ENCODE results near the gene TMEM89.

Gene TMEM89

DNA sequence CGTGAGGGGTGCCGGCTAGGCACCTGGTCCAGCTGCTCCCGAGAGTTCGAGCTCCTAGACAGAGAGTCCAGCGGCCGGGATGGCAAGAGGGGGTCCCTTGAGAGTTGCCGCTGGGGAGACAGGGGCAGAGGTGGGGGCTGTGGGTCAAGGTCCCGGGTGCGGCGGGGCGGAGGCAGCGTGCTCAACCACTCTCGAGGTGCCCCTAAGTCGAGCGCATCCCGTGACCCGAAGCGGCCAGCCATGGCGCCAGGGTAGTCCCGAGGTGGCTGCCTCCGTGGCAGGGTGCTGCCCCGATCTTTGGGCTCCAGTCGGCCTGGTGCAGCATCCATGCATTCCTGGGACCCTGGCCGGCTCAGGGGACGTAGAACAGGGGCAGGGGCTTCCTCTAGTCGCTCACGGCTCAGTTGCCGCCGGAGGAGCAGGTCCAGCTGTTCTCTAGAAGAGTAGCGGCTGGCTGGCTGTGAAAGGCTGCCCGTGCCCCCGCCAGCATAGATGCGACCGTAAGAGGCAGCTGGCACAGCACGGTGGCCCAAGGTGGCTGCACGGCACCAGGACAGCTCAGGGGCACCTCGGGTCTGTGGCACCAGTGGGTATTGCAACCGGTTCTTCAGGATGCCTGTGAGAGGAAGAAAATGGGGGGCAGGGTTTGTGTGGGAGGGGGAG lies 18.5 kb upstream of the TMEM89 start:
- DNase-seq, result no peak

DNA sequence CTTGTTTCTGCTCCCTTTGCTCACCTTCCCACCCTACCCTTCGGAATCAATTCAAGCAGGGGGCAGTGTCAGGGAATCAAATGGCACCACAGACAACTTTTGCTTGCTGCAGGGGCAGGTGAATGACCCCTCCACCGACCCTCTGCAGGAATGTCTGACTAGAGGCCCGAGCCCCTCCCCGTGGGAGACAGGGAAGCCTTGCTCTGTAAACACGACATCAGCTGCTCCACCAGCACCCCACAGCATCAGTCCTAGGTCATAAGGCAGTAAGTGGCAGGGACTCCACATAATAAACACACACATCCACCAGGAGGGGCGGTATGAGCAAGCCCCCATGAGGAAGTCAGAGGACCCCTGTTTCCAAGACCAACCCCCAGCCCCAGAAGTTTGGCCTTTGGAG lies 15.7 kb upstream of the TMEM89 start:
- no peak for DNase-seq

DNA sequence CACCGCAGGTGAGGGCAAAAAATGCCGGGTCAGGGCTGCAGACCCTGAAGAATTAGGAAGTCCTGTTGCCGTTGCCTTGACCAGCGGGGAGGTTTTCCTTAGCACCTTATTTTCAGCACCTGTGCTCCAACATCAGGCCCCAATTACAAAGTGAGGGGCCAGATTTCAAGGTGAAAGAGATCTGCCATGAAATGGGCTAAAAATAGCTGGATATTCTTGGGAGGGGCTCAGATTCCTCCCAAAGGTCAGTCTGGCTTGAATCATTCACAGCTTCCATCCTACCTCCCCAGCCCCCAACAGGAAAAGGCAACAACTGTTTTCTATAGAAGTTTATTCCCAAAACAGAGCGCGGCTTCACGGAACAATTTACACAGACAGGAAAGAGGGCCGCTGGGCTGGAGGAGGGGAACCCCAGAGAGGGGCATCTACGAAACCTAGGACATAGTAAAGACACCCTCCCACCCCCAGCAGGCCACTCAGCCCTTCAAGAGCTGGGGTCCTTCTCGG lies 14.6 kb upstream of the TMEM89 start:
- DNase-seq, result no peak

DNA sequence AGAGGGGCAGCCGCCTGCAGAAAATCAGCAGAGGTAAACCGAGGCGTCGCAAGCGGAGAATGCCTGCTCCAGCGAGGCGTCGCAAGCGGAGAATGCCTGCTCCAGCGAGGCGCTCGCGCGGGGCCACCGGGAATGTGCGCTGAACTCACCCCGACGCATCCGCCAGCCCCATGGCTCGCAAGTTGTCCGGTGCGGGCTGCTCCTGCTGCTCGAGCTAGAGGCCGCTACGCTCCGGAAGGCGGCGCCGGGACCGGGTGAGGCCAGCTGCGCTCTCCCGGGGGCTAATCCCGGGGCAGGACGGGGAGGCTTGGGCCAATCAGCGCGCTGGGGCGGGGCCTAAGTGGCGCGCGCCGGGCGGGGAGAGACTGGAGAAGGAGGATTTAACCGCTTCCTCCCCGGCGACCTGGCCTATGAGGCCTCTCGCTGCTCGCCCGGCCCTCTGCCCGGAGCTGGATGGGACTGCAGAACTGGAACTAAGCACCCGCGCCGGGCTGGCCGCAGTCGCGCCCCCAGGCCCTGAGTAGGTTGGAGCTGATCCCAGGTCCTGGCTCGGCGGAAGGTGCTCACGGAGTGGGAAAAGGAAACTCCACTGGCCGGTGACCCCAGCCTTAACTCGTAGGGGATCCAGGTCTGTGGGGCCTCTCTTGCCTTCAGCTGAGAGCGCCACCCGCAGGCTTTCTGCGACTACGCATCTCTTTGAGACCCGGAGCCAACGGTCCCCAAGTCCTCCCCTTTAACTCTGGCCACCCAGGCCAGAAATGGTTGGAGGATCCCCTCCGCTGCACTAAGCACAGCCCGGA lies 13.9 kb upstream of the TMEM89 start, which contains the start of gene SLC26A6:
TSS of gene SLC26A6 (minus strand) at position 240 of the 800 bp plus-strand sequence. CDS start at position 172, 68 bp downstream.
- peak; percentile 80 for DNase-seq

DNA sequence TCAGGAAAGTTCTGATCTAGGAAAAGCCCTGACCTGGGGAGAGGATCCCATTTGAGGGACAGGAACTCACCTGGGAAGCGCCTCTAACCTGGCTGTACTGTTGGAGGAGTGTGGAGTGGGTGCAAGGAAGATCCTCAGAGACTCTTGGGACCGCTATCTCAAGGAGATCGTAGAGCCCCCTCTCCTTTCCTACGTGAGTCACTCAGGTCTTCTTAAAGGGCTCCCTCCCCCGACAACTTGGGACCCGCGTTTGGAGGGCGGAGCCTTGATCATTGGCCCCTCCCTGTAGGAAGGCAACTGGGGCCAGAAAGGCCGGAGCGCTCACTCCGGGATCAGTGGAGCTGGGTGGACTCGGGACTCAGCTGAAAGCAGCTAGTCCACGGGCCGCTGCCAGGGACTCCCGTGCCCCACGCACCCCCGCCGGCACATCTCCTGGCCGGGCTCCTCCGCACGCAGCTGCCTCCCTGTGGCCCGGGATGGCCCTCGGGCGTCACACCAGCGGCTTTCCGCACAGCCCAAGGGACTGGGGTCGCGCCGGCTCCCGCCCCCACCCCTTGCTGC lies 13.2 kb upstream of the TMEM89 start:
- no peak for DNase-seq

DNA sequence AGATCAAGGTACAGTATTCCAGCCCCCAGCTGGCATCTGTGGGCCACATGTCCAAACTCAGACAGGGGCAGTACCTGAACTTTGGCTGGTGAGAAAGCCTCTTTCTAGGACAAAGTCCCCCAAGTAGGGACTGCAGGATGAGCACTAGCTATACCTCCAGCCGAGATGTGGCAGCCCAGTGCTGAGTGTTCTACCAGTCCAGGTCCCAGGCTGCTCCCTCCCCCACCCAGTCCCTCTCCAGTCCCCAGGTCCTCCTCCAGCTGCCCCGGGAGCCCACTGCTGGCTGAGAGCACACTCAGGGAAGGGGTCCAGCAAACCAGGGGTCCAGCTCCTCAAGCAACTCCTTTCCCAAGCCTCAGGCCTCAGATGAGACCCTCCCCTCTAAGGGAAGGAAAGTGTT lies 12.2 kb upstream of the TMEM89 start:
- no peak for DNase-seq

DNA sequence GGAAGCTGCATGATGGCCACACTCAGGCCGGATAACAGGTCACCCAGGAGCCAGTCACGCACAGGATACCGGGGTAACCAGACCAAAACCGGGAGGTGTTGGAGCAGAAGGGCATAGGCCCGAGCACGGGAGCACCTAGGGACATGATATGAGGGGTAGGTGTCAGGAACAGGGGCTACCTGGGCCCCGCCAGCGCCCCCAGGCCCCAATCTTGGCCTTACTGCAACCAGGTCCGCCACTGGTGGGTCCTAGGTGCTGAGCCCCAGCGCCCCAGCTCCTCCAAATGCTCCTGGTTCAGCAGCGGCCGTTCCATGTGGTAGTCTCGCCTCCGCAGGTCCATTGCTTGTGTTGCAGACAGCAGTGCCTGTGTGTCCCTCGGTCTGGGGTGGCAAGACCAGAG lies 11.7 kb upstream of the TMEM89 start:
- no peak for DNase-seq

DNA sequence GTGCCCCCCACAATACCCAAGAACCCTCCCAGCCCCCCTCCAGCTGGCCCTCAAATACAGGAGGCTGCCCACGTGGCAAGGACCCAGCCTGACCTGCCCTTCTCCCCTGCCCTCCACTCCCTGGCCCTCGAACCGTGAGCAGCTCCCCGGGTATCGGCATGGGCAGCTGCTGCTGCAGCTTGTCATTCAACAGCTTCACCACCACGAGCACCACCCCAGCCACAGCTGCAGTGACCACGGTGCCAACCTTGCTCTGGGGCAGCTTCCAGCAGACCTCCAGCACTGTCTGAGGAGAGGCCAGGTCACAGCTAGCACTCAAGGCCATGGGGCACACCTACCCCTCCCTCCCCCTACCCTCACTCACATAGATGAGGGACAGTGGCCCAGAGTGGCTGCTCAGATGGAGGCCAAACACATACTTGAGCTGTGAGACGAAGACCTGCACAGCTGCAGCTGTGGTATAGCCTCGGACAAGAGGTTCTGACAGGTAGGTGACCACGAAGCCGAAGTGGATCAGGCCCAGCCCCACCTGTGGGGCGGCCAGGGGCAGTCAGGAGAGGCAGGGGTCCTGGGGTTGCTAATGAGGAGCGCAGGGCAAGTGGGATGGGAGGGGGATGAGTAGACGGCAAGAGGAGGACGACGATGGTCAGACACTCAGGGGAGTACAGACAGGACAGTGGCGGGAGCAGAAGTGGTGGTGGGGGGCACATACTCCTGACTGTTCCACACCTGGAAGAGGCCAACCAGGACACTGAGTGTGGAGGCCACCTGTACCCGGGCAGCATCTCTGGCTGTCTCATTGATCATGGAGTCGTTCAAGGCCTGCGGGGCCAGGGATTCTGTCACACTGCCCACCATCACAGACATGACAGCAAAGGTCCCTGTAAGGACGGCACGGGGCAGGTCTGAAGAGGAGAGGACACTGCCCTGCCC lies 10.2 kb upstream of the TMEM89 start:
- DNase-seq, result no peak

DNA sequence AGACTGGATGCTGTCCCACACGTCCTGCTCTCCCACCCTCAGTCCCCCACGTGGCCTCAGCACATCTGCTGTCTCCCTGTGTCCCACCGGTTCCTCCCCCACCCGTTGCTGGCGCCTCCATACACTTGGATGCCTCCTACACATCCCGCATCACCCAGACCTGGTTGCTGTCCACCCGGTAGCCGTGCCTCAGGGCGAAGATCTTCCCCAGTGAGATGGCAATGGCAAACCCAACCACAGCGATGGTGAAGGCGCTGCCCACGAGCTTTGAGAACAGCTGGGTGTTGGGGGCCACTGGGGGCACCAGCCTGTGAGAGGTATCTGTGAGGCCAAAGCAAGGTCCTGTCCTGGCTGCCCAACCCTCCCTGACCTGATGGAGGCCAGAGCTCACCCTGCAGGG lies 9.3 kb upstream of the TMEM89 start:
- DNase-seq, result no peak

DNA sequence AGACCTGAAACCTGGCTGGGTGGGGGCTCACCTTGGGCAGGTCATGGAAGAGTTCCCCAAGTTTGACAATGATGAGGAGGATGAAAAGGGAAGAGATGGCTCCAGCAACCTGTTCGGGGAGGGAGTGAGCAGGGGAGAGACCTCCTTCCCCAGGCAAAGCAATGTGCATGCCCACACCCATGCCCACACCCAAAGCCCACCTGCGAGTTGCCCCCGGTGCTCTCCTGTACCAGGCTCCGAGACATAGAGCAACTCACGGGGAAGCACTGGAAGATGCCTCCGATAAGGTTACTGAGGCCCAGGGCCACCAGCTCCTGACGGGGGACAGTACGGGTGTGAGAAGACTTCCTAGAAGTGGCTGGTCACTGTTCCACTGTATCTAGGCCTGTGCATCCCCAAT lies 8.8 kb upstream of the TMEM89 start:
- DNase-seq, result no peak

DNA sequence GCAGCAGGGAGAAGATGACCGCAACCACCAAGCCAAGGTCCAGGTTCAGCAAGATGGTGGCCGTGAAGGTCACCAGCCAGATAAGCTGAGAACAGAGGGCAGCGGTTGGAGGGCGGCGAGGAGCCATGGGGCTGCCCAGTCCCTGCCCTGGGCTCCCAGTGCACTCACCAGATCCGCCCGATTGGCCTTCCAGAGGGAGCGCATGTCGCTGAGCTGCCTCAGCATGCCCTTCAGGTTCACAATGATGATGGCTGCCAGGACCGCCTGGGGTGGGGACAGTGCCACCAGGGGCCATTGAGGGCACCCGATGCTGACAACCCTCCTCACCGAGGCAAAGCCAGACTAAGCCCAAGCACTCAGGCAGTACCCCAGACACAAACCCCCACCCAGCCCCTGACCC lies 8.3 kb upstream of the TMEM89 start:
- DNase-seq, result no peak

DNA sequence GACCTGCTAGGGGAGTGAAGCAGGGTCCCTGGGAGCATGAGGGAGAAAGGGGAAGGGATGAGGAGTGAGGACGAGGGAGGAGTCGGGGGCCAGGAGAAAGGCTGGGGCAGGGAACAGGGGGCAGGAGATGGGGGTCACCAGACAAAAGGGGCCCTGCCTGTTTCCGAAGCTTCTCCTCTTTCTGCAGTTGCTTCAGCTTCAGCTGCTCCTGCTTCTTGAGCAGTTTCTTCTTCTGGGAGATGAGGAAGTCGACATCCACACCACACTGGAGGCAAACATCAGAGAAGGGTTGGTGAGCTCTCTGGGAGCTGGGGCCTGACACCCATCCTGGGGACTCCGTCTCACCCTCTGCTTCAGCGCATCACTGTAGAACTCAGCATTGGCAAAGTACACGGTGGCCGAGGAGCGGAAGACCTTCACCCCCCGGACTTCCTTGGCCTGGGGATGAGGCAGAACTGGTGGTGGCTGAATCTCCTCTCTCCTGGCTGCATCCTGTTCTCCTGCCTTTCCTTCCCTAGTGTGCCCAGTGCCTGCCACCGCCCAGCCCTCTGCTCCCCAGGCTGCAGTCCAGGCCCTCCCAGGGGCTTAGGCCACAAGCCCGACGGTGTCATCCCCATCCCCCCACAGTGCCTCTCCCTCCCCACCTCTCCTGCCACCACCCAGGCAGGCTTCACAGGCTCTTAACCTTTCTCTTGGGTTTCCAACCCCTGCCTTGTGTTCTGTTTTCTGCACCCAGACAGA lies 6.9 kb upstream of the TMEM89 start:
- no peak for DNase-seq

DNA sequence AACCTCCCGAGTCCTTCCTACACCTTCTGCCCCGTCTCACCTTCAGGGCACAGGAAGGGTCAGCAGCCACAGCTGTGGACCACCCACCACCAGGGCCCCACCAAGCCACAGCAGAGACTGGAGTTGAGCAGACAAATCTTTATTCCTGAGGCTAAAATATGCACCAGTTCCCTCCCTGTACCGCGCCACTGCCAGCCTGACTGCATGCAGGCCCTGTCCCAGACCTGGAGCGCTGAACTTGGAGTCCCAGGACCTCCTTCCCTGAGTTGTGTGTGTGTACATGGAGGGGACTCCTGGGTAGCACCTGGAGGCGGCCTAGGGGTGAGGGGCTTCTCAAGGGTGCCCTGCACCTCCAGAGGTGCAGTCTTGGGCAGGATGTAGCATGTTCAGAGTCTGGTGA lies 4.0 kb upstream of the TMEM89 start:
- no peak for DNase-seq

DNA sequence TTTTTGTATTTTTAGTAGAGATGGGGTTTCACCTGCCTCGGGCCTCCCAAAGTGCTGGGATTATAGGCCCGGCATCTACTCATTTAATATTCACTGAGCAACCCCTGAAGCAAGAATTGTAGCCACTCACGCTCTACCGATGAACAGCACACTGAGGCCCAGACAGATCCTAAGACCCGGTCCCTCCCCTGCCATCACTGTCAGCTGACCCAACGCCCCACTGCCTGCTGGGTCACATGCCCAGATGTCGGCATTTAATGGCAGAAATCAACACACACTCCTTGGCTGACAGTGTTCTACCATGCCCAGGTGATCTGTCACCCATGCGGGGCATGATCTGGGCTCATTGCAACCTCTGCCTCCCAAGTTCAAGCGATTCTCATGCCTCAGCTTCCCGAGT lies 3.2 kb upstream of the TMEM89 start:
- DNase-seq, result no peak

DNA sequence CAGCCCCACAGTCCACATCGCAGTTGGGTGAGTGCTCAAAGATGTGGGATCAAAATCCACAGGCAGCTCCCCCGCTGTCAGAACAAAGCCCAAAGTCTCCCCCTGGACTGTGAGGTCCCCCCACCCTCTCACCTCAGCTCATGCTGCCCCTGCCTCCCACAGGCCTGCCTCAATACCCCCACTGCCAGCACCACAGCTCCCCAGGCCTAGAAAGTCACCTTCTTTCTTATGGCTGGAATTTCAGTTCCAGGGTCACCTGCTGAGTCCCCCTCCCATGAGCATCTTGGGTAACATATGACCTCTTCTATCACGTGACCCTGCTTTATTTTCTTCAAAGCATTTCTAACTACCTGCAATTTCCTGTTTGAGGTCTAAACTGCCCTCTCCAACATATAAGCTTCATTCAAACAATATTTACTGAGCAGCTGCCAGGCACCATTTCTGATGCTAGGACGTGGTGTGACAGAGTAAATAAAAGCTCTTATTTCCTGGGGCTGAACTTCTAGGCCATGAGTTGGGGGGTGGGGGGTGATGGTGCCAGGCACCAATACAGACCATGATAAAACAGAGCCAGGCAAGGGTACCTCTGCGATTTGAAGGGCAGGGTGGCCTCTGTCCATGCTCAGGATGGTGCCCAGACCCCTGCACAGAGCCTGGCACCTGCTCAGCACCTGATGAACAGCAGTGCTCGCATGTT lies 2.4 kb upstream of the TMEM89 start:
- no peak for DNase-seq

DNA sequence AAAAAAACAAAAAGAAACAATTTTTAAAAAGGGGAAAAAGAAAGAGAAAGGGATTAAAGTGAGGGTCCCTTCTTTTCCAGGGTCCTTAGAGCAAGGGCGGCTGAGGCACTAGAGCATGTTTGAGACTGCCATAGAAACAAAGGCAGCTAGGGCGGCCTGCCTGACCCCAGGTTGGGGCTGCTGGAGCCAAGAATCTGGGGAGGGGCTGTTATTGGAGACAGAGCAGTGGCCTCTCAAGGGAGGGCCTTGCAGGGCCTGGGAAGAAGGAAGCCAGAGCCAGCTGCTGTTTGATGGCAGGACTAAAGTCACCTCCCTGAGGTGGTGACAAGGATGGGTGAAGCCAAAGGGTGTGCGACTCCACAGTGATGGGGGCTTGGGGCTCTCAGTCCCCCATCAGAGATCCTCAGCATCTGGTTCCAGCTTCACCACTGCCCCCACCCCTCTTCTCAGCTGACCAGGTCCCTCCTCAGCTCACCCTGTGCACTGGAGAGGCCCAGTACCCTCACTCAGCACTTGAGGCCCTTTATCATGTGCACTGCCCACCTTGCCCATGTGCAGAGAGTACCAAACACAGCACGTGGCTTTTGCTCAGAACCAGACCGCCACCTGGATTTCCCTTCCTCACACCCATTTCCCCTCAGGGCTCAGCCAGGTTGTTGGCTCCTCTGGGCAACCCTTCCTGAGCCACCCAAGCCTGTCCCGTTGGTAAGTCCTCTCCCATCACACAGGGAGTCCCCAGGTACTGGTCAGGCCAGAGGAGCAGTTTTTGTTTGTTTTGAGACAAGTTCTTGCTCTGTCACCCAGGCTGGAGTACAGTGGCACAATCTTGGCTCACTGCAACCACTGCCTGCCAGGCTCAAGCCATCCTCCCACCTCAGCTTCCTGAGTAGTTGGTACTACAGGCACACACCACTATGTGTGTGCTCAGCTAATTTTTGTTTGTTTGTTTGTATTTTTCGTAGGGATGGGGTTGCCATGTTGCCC lies 1.7 kb downstream of the TMEM89 start:
- DNase-seq, result no peak

DNA sequence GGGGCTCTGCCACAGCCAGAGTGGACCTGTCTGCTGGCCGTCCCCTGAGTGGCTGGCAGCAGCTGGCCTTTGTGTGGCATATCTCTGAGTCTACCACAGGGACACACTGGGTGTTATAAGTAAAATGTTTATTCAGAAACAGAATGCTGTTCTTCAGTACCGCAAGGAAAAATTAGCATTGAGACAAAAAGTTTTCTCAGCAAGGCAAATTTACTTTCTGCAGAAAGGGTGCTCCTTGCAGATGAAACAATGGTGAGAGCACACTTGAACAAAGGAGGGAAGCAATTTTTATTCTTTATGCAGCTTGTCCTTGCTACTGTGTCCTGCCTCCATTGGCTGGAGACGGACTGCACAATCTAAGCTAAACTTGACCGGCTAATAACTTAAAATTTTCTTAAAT lies 4.0 kb downstream of the TMEM89 start:
- DNase-seq, result no peak

DNA sequence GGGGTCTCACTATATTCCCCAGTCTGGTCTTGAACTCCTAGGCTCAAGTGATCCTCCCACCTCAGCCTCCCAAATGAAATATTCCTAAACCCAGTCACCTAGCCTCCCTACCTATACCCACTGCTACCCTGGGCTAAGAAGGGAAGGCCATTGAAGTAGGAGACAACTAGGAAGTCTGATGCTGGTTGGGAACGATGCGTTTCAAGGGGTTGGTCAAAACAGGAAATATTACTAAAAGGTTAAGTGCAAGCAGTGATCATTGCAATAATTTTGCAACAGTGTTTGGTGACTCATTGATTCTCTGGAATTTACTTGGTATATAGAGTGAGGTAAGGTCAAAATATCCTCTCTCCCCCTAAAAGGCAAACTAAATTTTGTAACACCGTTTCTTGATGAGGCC lies 7.5 kb downstream of the TMEM89 start:
- no peak for DNase-seq

DNA sequence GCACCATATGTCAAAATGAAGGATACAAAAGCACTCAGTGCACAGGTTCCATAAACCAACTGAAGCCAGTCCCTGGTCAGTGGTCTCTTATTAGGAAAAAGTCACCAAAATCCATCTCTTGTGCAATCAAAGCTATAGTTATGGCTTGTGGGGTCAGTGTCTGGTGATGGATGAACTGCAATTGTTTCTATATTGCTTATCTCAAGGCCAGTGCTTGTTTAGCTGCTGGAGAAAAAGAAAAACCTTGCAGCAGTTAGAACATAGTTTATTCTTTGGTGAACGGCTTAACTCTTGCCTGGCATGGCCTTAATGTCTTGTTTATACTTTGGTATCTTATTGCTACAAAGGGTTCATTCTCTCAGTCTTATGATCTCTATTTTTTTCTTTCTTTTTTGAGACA lies 9.3 kb downstream of the TMEM89 start:
- no peak for DNase-seq
